ENCODE measurements around the gene RSPH3.

- TF ChIP-seq BACH2 (CRISPR knock-in tag; IDR thresholded peaks at IDR 0.05; ENCODE audit: borderline replicate concordance), result no peak
- no peak for TF ChIP-seq RARB (CRISPR knock-in tag; IDR thresholded peaks at IDR 0.05)
- TF ChIP-seq ZNF565 (CRISPR knock-in tag; conservative IDR thresholded peaks at IDR 0.05; ENCODE audit: low read depth), result no peak
- no peak for TF ChIP-seq TOX (CRISPR knock-in tag; IDR thresholded peaks at IDR 0.05; ENCODE audit: borderline replicate concordance)
- no peak for TF ChIP-seq PATZ1 (CRISPR knock-in tag; IDR thresholded peaks at IDR 0.05; ENCODE audit: borderline replicate concordance)
- no peak for TF ChIP-seq CREB5 (CRISPR knock-in tag; IDR thresholded peaks at IDR 0.05; ENCODE audit: low read depth)
These were observed 45.8 kb upstream of the RSPH3 start for GRCh38 chr6:159045801-159046200.

All from SK-N-SH treated with all-trans-retinoic acid at 6 μM for 48 hours (cell line).